Endothelial cell of umbilical vein (primary cell): ENCODE results near the gene LZTS3. TPM values are rescaled to one million over a fixed set of nuclear protein-coding genes. Genes with fewer than 3 reads are reported as not detected.

Experiments
- BruUV-seq: library from RNA; stranded (reverse); fragments of 400-500 nt; replicated peaks from 2 replicates; lab custom pipeline; 2021; lab: Mats Ljungman, UMichigan
- CTCF ChIA-PET: fragments of 300-600, 350-600 bp; sonication (Branson Sonifier 250); formaldehyde crosslinking; loops from one replicate; lab custom pipeline; 2021; ENCODE audit warnings: antibody characterized with exemption, inconsistent platforms; lab: Charles Lee
- POLR2A ChIA-PET: fragments of 300-600, 350-600 bp; sonication (Branson Sonifier 250); formaldehyde crosslinking; loops from one replicate; lab custom pipeline; 2021; ENCODE audit warnings: antibody characterized with exemption, inconsistent platforms; lab: Charles Lee
- DNase-seq: peaks from one replicate; pipeline ENCODE4 v3.0.0-alpha.2; 2011; ENCODE audit warnings: low read depth, low spot score
- FAIRE-seq: peaks from 2 replicates; lab custom pipeline; 2011; peaks lifted over from hg19 to GRCh38; lab: Jason Lieb, UNC
- H2AFZ ChIP-seq: 2 replicates; pipeline ENCODE4 v1.6.0; 2012; ENCODE audit warnings: low read depth, low read length, control low read depth, inconsistent platforms
- H3K27ac ChIP-seq: 2 replicates; pipeline ENCODE4 v1.5.1; 2011; ENCODE audit warnings: low read depth, mild to moderate bottlenecking, control low read depth, low read length, moderate library complexity; ENCODE audit not compliant: insufficient read depth
- H3K27me3 ChIP-seq, 2 experiments: 2 replicates each; pipeline versions ENCODE4 v1.6.0 to v1.6.1; 2011; ENCODE audit warnings: low read length in 2 of 2, mixed read lengths in 1 of 2; ENCODE audit not compliant: control insufficient read depth in 2 of 2, insufficient read depth in 2 of 2
- H3K36me3 ChIP-seq, 2 experiments: 2 replicates in 1 of 2; 3 replicates in 1 of 2; pipeline ENCODE4 v1.5.1; 2011; ENCODE audit warnings: low read length in 2 of 2, mild to moderate bottlenecking in 1 of 2, moderate library complexity in 1 of 2; ENCODE audit not compliant: control insufficient read depth in 2 of 2, insufficient read depth in 2 of 2; ENCODE audit errors: extremely low read depth in 1 of 2
- H3K4me1 ChIP-seq: 3 replicates; pipeline ENCODE4 v1.5.1; 2011; ENCODE audit warnings: mild to moderate bottlenecking, low read length; ENCODE audit not compliant: control insufficient read depth, insufficient read depth; ENCODE audit errors: extremely low read depth
- H3K4me2 ChIP-seq: 2 replicates; pipeline ENCODE4 v1.6.1; 2011; ENCODE audit warnings: low read length, control low read depth, mixed read lengths; ENCODE audit not compliant: insufficient read depth
- H3K4me3 ChIP-seq, 3 experiments: fragments of 200-600 bp in 1 of 3; sonication (generic), shearing (Covaris generic) in 1 of 3; replicated peaks in 1 of 3; 2 replicates each; pipeline ENCODE4 v1.5.1; 2011 to 2016; ENCODE audit warnings: control low read depth in 3 of 3, low read length in 3 of 3, mild to moderate bottlenecking in 2 of 3, inconsistent platforms in 1 of 3, low read depth in 1 of 3, moderate library complexity in 1 of 3; ENCODE audit not compliant: insufficient read depth in 1 of 3
- H3K79me2 ChIP-seq: 2 replicates; pipeline ENCODE4 v1.6.0; 2012; ENCODE audit warnings: low read length, inconsistent platforms; ENCODE audit not compliant: control insufficient read depth, insufficient read depth
- H3K9ac ChIP-seq: replicated peaks from 2 replicates; pipeline ENCODE3; 2011; ENCODE audit warnings: low read length, control low read depth; ENCODE audit not compliant: insufficient read depth; ENCODE audit errors: extremely low read depth
- H3K9me1 ChIP-seq: replicated peaks from 3 replicates; pipeline ENCODE4 v1.6.0; 2011; ENCODE audit warnings: mild to moderate bottlenecking, low read length; ENCODE audit not compliant: control insufficient read depth, insufficient read depth; ENCODE audit errors: extremely low read depth
- H3K9me3 ChIP-seq: replicated peaks from 2 replicates; pipeline ENCODE4 v1.5.1; 2012; ENCODE audit warnings: low read length, inconsistent platforms; ENCODE audit not compliant: control insufficient read depth, insufficient read depth
- H4K20me1 ChIP-seq: replicated peaks from 2 replicates; pipeline ENCODE3; 2011; ENCODE audit warnings: mild to moderate bottlenecking, low read length; ENCODE audit not compliant: control insufficient read depth, insufficient read depth; ENCODE audit errors: extremely low read depth
- CTCF ChIP-seq, 2 donors: IDR thresholded peaks; 1 replicate in 1 of 2; 2 replicates in 1 of 2; pipeline ENCODE4 v1.5.1; 2011; ENCODE audit warnings: low read length in 2 of 2, mild to moderate bottlenecking in 2 of 2, moderate library complexity in 2 of 2, control low read depth in 1 of 2, inconsistent platforms in 1 of 2, low read depth in 1 of 2; ENCODE audit not compliant: insufficient read depth in 1 of 2; ENCODE audit errors: extremely low read depth in 1 of 2
- EZH2 ChIP-seq: IDR thresholded peaks from 2 replicates; pipeline ENCODE4 v1.6.1; 2012; ENCODE audit warnings: borderline replicate concordance, low read depth, mild to moderate bottlenecking, moderate library complexity, low read length, inconsistent platforms; ENCODE audit not compliant: severe bottlenecking
- FOS ChIP-seq: IDR thresholded peaks from 2 replicates; pipeline ENCODE4 v1.6.1; 2011; ENCODE audit warnings: mild to moderate bottlenecking, low read length, moderate library complexity, borderline replicate concordance; ENCODE audit not compliant: insufficient read depth
- GATA2 ChIP-seq: IDR thresholded peaks from 2 replicates; pipeline ENCODE4 v1.7.0; 2011; ENCODE audit warnings: low read depth, mild to moderate bottlenecking, moderate library complexity, mixed read lengths, low read length; ENCODE audit not compliant: insufficient read length, insufficient read depth
- JUN ChIP-seq: IDR thresholded peaks from 2 replicates; pipeline ENCODE4 v1.6.1; 2011; ENCODE audit warnings: borderline replicate concordance, low read depth; ENCODE audit not compliant: insufficient read length, insufficient read depth
- MAX ChIP-seq: IDR thresholded peaks from 2 replicates; pipeline ENCODE4 v1.6.1; 2011; ENCODE audit not compliant: insufficient read depth, insufficient read length
- MYC ChIP-seq: IDR thresholded peaks from one replicate; pipeline ENCODE4 v1.6.1; 2011; ENCODE audit warnings: mild to moderate bottlenecking, low read depth, low read length
- POLR2A ChIP-seq: IDR thresholded peaks from 2 replicates; pipeline ENCODE4 v1.6.1; 2012; ENCODE audit warnings: low read depth, mild to moderate bottlenecking, control low read depth, low read length
- POLR2AphosphoS5 ChIP-seq: IDR thresholded peaks from 2 replicates; pipeline ENCODE4 v1.6.1; 2012; ENCODE audit warnings: low read depth, mild to moderate bottlenecking, control low read depth, low read length, moderate library complexity; ENCODE audit not compliant: insufficient read depth
- dilution Hi-C: fragments of 300-500 bp; cut with MboI; formaldehyde crosslinking; loops from one replicate; pipeline ENCODE4 v1.15.0; 2019; ENCODE audit warnings: low sequenced_read_pairs; ENCODE audit not compliant: extremely low pct_ligation_motif_present
- intact Hi-C: fragments of 100-400 bp; cut with micrococcal nuclease; formaldehyde crosslinking; loops from one replicate; pipeline ENCODE4 v1.10.0; 2022
- polyA plus RNA-seq, 4 experiments: library from polyadenylated mRNA; depleted of rRNA in 3 of 4; stranded (reverse) in 3 of 4; unstranded in 1 of 4; fragments of >200 nt; gene quantifications; 2 replicates each; pipeline versions ENCODE4 v1.2.1 to v1.2.3, GENCODE V29; 2011 to 2012; ENCODE audit warnings: missing spikeins in 1 of 4
- total RNA-seq: library from RNA; stranded (reverse); gene quantifications from 2 replicates; pipeline ENCODE4 v1.2.3, GENCODE V29; 2021

Gene LZTS3
- total and polyA plus RNA-seq, 2 donors (not counting 3 experiments of a cell fraction or from before 2014, with no cell fraction given): 4.5 to 5.7 TPM

- POLR2A ChIA-PET: no interaction called here
- dilution Hi-C loops: no loop called here
- Histone ChIP-seq H3K27me3 (peaks cover 13 to 19% of the 10 kb centered on the region in 2 experiments), H3K4me2 (no peak overlapping the region), H3K4me1 (no peaks in the 10 kb centered on the region), H3K4me3 (no peak overlapping the region), H4K20me1 (no peaks in the 10 kb centered on the region), H2AFZ (no peak overlapping the region), H3K9ac (no peak overlapping the region), H3K79me2 (no peaks in the 10 kb centered on the region), H3K9me3 (no peaks in the 10 kb centered on the region), H3K27ac (no peak overlapping the region), H3K36me3 (no peaks in the 10 kb centered on the region), H3K9me1 (no peaks in the 10 kb centered on the region)
- intact Hi-C loops: no loop called here
- TF ChIP-seq MYC (no peak), GATA2 (no peak), JUN (no peak), FOS (no peak), EZH2 (no peak), CTCF (IDR thresholded peaks at IDR 0.05; ENCODE audit: extremely low read depth in 1 of 2, insufficient read depth in 1 of 2, low read depth in 1 of 2, low read length in 2 of 2) (no peak), POLR2AphosphoS5 (no peak), MAX (no peak), POLR2A (no peak)
- CTCF ChIA-PET: interaction anchor here (1.1 kb wide), 1 partner anchor 115 kb away, joined by 6 read pairs; no protein-coding TSS in a partner anchor
- FAIRE-seq (no peak), DNase-seq (no peak)
- no TSS peak for BruUV-seq
Measured at GRCh38 chr20:3168829-3169590, 4.3 kb downstream of the LZTS3 start.
